CD4-positive, alpha-beta T cell (primary cell): Measurements from ENCODE around the gene FNIP2. TPM values are rescaled to one million over a fixed set of nuclear protein-coding genes. Genes with fewer than 3 reads are reported as not detected.
"Not testable (repeated sequence)": the region's sequence is repeated elsewhere in the genome, so short reads cannot be mapped to it uniquely, and the experiment has no call there.

Experiments
- ATAC-seq: fragments of 200-7000 bp; cut with Tn5 transposase; one replicate; pipeline ENCODE4 v1.10.0; 2022; ENCODE audit warnings: mild to moderate bottlenecking; ENCODE audit not compliant: poor library complexity
- CTCF ChIA-PET: fragments of 350-600 bp; sonication (Branson Sonifier 250); formaldehyde crosslinking; loops from one replicate; lab custom pipeline; 2021; ENCODE audit warnings: antibody characterized with exemption, inconsistent platforms; lab: Charles Lee
- POLR2A ChIA-PET: fragments of 350-600 bp; sonication (Branson Sonifier 250); formaldehyde crosslinking; loops from one replicate; lab custom pipeline; 2021; ENCODE audit warnings: antibody characterized with exemption, inconsistent platforms; lab: Charles Lee
- DNase-seq, 14 experiments: peaks; one replicate each; pipeline ENCODE4 v3.0.0-alpha.2; 2013 to 2020; ENCODE audit warnings: mixed read lengths in 2 of 14
- H3K27ac ChIP-seq, 2 donors: one replicate each; pipeline versions ENCODE4 v1.5.1 to v1.7.0; 2013; ENCODE audit warnings: low read length in 2 of 2, low read depth in 1 of 2, mild to moderate bottlenecking in 1 of 2
- H3K27me3 ChIP-seq, 2 experiments: 1 replicate in 1 of 2; 2 replicates in 1 of 2; pipeline versions ENCODE4 v1.6.1 to v1.7.0; 2013; ENCODE audit warnings: low read length in 2 of 2, control low read depth in 1 of 2, mild to moderate bottlenecking in 1 of 2, moderate library complexity in 1 of 2; ENCODE audit not compliant: insufficient read depth in 2 of 2, control insufficient read depth in 1 of 2
- H3K36me3 ChIP-seq: one replicate; pipeline ENCODE4 v1.6.1; 2013; ENCODE audit warnings: low read length, control low read depth; ENCODE audit not compliant: insufficient read depth
- H3K4me1 ChIP-seq: one replicate; pipeline ENCODE4 v1.6.1; 2013; ENCODE audit warnings: low read length, control low read depth; ENCODE audit not compliant: insufficient read depth
- H3K4me3 ChIP-seq: one replicate; pipeline ENCODE4 v1.5.1; 2013; ENCODE audit warnings: mild to moderate bottlenecking, low read length, moderate library complexity
- H3K9me3 ChIP-seq, 2 experiments: 1 replicate in 1 of 2; 2 replicates in 1 of 2; pipeline versions ENCODE4 v1.6.1 to v1.7.0; 2013; ENCODE audit warnings: low read length in 2 of 2, mild to moderate bottlenecking in 2 of 2, control low read depth in 1 of 2, moderate library complexity in 1 of 2; ENCODE audit not compliant: control insufficient read depth in 1 of 2, insufficient read depth in 1 of 2
- H3K27ac Mint-ChIP-seq: one replicate; pipeline ENCODE4 v1.8.0; 2020; ENCODE audit warnings: mixed read lengths
- H3K27me3 Mint-ChIP-seq: one replicate; pipeline ENCODE4 v1.8.0; 2021; ENCODE audit warnings: mixed read lengths
- H3K36me3 Mint-ChIP-seq: one replicate; pipeline ENCODE4 v1.8.0; 2021; ENCODE audit warnings: low read depth, mixed read lengths
- H3K4me1 Mint-ChIP-seq: one replicate; pipeline ENCODE4 v1.8.0; 2021; ENCODE audit warnings: low read depth, mixed read lengths
- H3K4me3 Mint-ChIP-seq: one replicate; pipeline ENCODE4 v1.8.0; 2020; ENCODE audit warnings: mild to moderate bottlenecking, mixed read lengths
- H3K9me3 Mint-ChIP-seq: one replicate; pipeline ENCODE4 v1.8.0; 2020; ENCODE audit warnings: mixed read lengths
- CTCF ChIP-seq: fragments of 200-600 bp; IDR thresholded peaks from one replicate; pipeline ENCODE4 v1.8.0; 2022; ENCODE audit warnings: antibody characterized with exemption, mild to moderate bottlenecking
- intact Hi-C, 2 experiments: fragments of 100-400 bp; cut with DNase I in 1 of 2; cut with micrococcal nuclease in 1 of 2; formaldehyde crosslinking; loops; one replicate each; pipeline versions ENCODE4 v1.15.1 to v1.9.0; 2023 to 2025; cut with DNase I, micrococcal nuclease
- total RNA-seq, 174 experiments: library from RNA in 2 of 174; stranded (reverse) in 2 of 174; gene quantifications; one replicate each; pipeline ENCODE4 v1.2.3 and lab custom pipeline; 2021 to 2026

Gene FNIP2
- total RNA-seq, 2 experiments from 2014 or later = 7.5 to 7.7 TPM

GRCh38 chr4:158807691-158808090 lies 38.9 kb downstream of the FNIP2 start:
- Mint-ChIP-seq H3K27me3 (no peaks in the 10 kb centered on the region), H3K36me3 (no peaks in the 10 kb centered on the region), H3K4me3 (no peak overlapping the region), H3K27ac (no peak overlapping the region), H3K4me1 (peaks cover 54% of the 10 kb centered on the region), H3K9me3 (no peaks in the 10 kb centered on the region)
- no peak overlapping the region for H3K27ac ChIP-seq
- no peaks in the 10 kb centered on the region for H3K9me3 ChIP-seq
- ATAC-seq (no peak), DNase-seq (no peak)
- H3K4me1 ChIP-seq = peaks cover 14% of the 10 kb centered on the region
- intact Hi-C loops = no loop called here
- no peaks in the 10 kb centered on the region for H3K27me3 ChIP-seq
- POLR2A ChIA-PET = no interaction called here
- TF ChIP-seq CTCF = no peak
- no peak overlapping the region for H3K4me3 ChIP-seq
- CTCF ChIA-PET = no interaction called here
- no peaks in the 10 kb centered on the region for H3K36me3 ChIP-seq

GRCh38 chr4:158808399-158808798 lies 39.6 kb downstream of the FNIP2 start:
- ATAC-seq (no peak), DNase-seq (no peak)
- ChIA-PET POLR2A (no interaction called here), CTCF (no interaction called here)
- no peak overlapping the region for H3K4me3 Mint-ChIP-seq
- intact Hi-C loops = no loop called here
- no peaks in the 10 kb centered on the region for H3K36me3 Mint-ChIP-seq
- no peaks in the 10 kb centered on the region for H3K27me3 ChIP-seq
- no peak for TF ChIP-seq CTCF
- H3K4me1 ChIP-seq = peaks cover 14% of the 10 kb centered on the region
- no peaks in the 10 kb centered on the region for H3K9me3 Mint-ChIP-seq
- no peak overlapping the region for H3K27ac ChIP-seq
- H3K9me3 ChIP-seq = no peaks in the 10 kb centered on the region
- no peak overlapping the region for H3K4me3 ChIP-seq
- H3K27me3 Mint-ChIP-seq = no peaks in the 10 kb centered on the region
- peaks cover 50% of the 10 kb centered on the region for H3K4me1 Mint-ChIP-seq
- no peaks in the 10 kb centered on the region for H3K36me3 ChIP-seq
- no peak overlapping the region for H3K27ac Mint-ChIP-seq

- H3K27ac Mint-ChIP-seq, H3K27me3 ChIP-seq, POLR2A ChIA-PET, H3K9me3 Mint-ChIP-seq, H3K4me3 ChIP-seq, H3K27ac ChIP-seq, H3K36me3 Mint-ChIP-seq, H3K4me3 Mint-ChIP-seq, H3K9me3 ChIP-seq, H3K36me3 ChIP-seq, intact Hi-C loops, H3K27me3 Mint-ChIP-seq, DNase-seq, ATAC-seq: not testable (repeated sequence)
- H3K4me1 Mint-ChIP-seq = peaks cover 46% of the 10 kb centered on the region
- peaks cover 14% of the 10 kb centered on the region for H3K4me1 ChIP-seq
- CTCF ChIA-PET = interaction anchor here (1.3 kb wide), 1 partner anchor 10 kb away, joined by 5 read pairs; no protein-coding TSS in a partner anchor
Measured at GRCh38 chr4:158809208-158809607, 40.4 kb downstream of the FNIP2 start.
